Esophagus squamous epithelium (tissue), 4 donors: ENCODE measurements around the gene LDLRAD3.

Experiments used
- CTCF ChIP-seq, 6 experiments: fragments of 450-650 bp in 4 of 6; fragments of 200-600 bp in 2 of 6; sonication (generic) in 2 of 6; IDR thresholded peaks; one replicate each; pipeline ENCODE4 v1.5.1; 2016 to 2019; ENCODE audit warnings: antibody characterized with exemption in 6 of 6, mild to moderate bottlenecking in 4 of 6, moderate library complexity in 4 of 6
- POLR2A ChIP-seq, 4 donors: fragments of 450-650 bp; IDR thresholded peaks; one replicate each; pipeline ENCODE4 v1.6.1; 2017; ENCODE audit warnings: antibody characterized with exemption in 4 of 4, mild to moderate bottlenecking in 4 of 4, moderate library complexity in 3 of 4

- no peak for TF ChIP-seq CTCF (IDR thresholded peaks at IDR 0.05)
- peak in 1 of 4 donors; percentile 22 for TF ChIP-seq POLR2A (IDR thresholded peaks at IDR 0.05)
Observed at GRCh38 chr11:35927682-35928081, 16.2 kb upstream of the LDLRAD3 start.
